ENCODE measurements around the gene MYOC. TPM values are rescaled to one million over a fixed set of nuclear protein-coding genes. Genes with fewer than 3 reads are reported as not detected.

MYOC gene
- total RNA-seq, 1 experiment from 2014 or later = not detected

GRCh38 chr1:171664976-171665375, 12.5 kb upstream of the MYOC start:
- H3K4me1 ChIP-seq (ENCODE audit: control insufficient read depth in 1 of 2, insufficient read depth in 2 of 2, low read length in 2 of 2) = peaks cover 0 to 7% of the 10 kb centered on the region in 2 experiments; a peak in 3 of 4 replicates
- no TSS peak for BruUV-seq (replicated peaks)
- intact Hi-C loops (cut with micrococcal nuclease) = no loop called here
- no peaks in the 10 kb centered on the region for H3K9me3 ChIP-seq (ENCODE audit: control insufficient read depth in 1 of 2, insufficient read depth in 1 of 2, low read depth in 1 of 2, low read length in 2 of 2)
- H2AFZ ChIP-seq (ENCODE audit: low read depth, low read length, poor library complexity, severe bottlenecking) = no peak overlapping the region
- ATAC-seq (no peak), DNase-seq (ENCODE audit: low read depth, low spot score) (no peak)
- CTCF ChIA-PET = no interaction called here
- no peaks in the 10 kb centered on the region for H4K20me1 ChIP-seq (ENCODE audit: insufficient read depth)
- POLR2A ChIA-PET = no interaction called here
- H3K9ac ChIP-seq (ENCODE audit: low read length) = no peak overlapping the region
- no peaks in the 10 kb centered on the region for H3K9me2 ChIP-seq (ENCODE audit: insufficient read depth)
- H3K27ac ChIP-seq (ENCODE audit: low read depth, low read length) = no peak overlapping the region
- no peak overlapping the region for H3K4me3 ChIP-seq (replicated peaks in 1 of 2; ENCODE audit: low read depth in 1 of 2, low read length in 2 of 2)
- TF ChIP-seq SRF (IDR thresholded peaks at IDR 0.05; ENCODE audit: low read depth) = no peak
- TF ChIP-seq CBX3 (IDR thresholded peaks at IDR 0.05; ENCODE audit: low read depth) = no peak
- TF ChIP-seq YY1 (IDR thresholded peaks at IDR 0.05; ENCODE audit: extremely low read depth, insufficient replicate concordance, low read depth, low read length) = no peak
- TF ChIP-seq FOSL1 (IDR thresholded peaks at IDR 0.05; ENCODE audit: low read depth) = no peak
- no peak for TF ChIP-seq MAX (IDR thresholded peaks at IDR 0.05)
- no peak for TF ChIP-seq ZNF274 (IDR thresholded peaks at IDR 0.05; ENCODE audit: low read depth, low read length)
- TF ChIP-seq ATF3 (IDR thresholded peaks at IDR 0.05) = no peak
- no peak for TF ChIP-seq RAD21 (IDR thresholded peaks at IDR 0.05; ENCODE audit: low read depth)
- no peak for TF ChIP-seq ELF1 (IDR thresholded peaks at IDR 0.05; ENCODE audit: borderline replicate concordance, low read depth)
- H3K27me3 ChIP-seq (ENCODE audit: insufficient read depth, low read length) = no peaks in the 10 kb centered on the region
- no peaks in the 10 kb centered on the region for H3K79me2 ChIP-seq (ENCODE audit: insufficient read depth, low read length)
- RAD21 ChIA-PET (ENCODE audit: low non-redundant PET in 1 of 2, low total read pairs in 2 of 2, uncharacterized antibody in 2 of 2, unreplicated experiment in 2 of 2) = no interaction called here
- no peak overlapping the region for H3K4me2 ChIP-seq (ENCODE audit: low read length)
- no peaks in the 10 kb centered on the region for H3K36me3 ChIP-seq (ENCODE audit: control insufficient read depth in 1 of 2, insufficient read depth in 2 of 2, low read length in 2 of 2)

GRCh38 chr1:171663854-171664575, 11.5 kb upstream of the MYOC start:
- Histone ChIP-seq H3K9me2 (ENCODE audit: insufficient read depth) (no peaks in the 10 kb centered on the region), H3K9me3 (ENCODE audit: control insufficient read depth in 1 of 2, insufficient read depth in 1 of 2, low read depth in 1 of 2, low read length in 2 of 2) (no peaks in the 10 kb centered on the region), H3K9ac (ENCODE audit: low read length) (no peak overlapping the region), H3K4me1 (ENCODE audit: control insufficient read depth in 1 of 2, insufficient read depth in 2 of 2, low read length in 2 of 2) (peaks cover 0 to 7% of the 10 kb centered on the region in 2 experiments; a peak in 3 of 4 replicates), H3K4me2 (ENCODE audit: low read length) (no peak overlapping the region), H3K27ac (ENCODE audit: low read depth, low read length) (no peak overlapping the region), H4K20me1 (ENCODE audit: insufficient read depth) (no peaks in the 10 kb centered on the region), H3K79me2 (ENCODE audit: insufficient read depth, low read length) (no peaks in the 10 kb centered on the region), H2AFZ (ENCODE audit: low read depth, low read length, poor library complexity, severe bottlenecking) (no peak overlapping the region), H3K36me3 (ENCODE audit: control insufficient read depth in 1 of 2, insufficient read depth in 2 of 2, low read length in 2 of 2) (no peaks in the 10 kb centered on the region), H3K27me3 (ENCODE audit: insufficient read depth, low read length) (no peaks in the 10 kb centered on the region), H3K4me3 (replicated peaks in 1 of 2; ENCODE audit: low read depth in 1 of 2, low read length in 2 of 2) (no peak overlapping the region)
- ATAC-seq (no peak), DNase-seq (ENCODE audit: low read depth, low spot score) (no peak)
- CTCF ChIA-PET = no interaction called here
- RAD21 ChIA-PET (ENCODE audit: low non-redundant PET in 1 of 2, low total read pairs in 2 of 2, uncharacterized antibody in 2 of 2, unreplicated experiment in 2 of 2) = no interaction called here
- BruUV-seq (replicated peaks) = no TSS peak
- POLR2A ChIA-PET = no interaction called here
- intact Hi-C loops (cut with micrococcal nuclease) = no loop called here
- TF ChIP-seq YY1 (IDR thresholded peaks at IDR 0.05; ENCODE audit: extremely low read depth, insufficient replicate concordance, low read depth, low read length) (no peak), MAX (IDR thresholded peaks at IDR 0.05) (no peak), CEBPB (IDR thresholded peaks at IDR 0.05; ENCODE audit: low read depth) (no peak), REST (IDR thresholded peaks at IDR 0.05; ENCODE audit: low read depth) (no peak), EGR1 (IDR thresholded peaks at IDR 0.05; ENCODE audit: low read depth) (no peak), ZBTB33 (IDR thresholded peaks at IDR 0.05; ENCODE audit: extremely low read depth, insufficient replicate concordance, low read length) (no peak), POLR2A (IDR thresholded peaks at IDR 0.05; ENCODE audit: borderline replicate concordance, extremely low read depth, insufficient read depth, insufficient read length) (no peak)
